Panc1 (cell line): ENCODE measurements around the gene UPB1. TPM values are rescaled to one million over a fixed set of nuclear protein-coding genes. Genes with fewer than 3 reads are reported as not detected.

ENCODE experiments used
- ATAC-seq: fragments of 200-7000 bp; cut with Tn5 transposase; 2 replicates; pipeline ENCODE4 v1.9.1; 2020; ENCODE audit warnings: mild to moderate bottlenecking, moderate library complexity
- BruUV-seq: library from RNA; stranded (reverse); fragments of 400-500 nt; replicated peaks from 2 replicates; lab custom pipeline; 2021; lab: Mats Ljungman, UMichigan
- CTCF ChIA-PET: fragments of 300-600 bp; sonication (Branson Sonifier 250); formaldehyde crosslinking; loops from one replicate; lab custom pipeline; 2022; ENCODE audit warnings: antibody characterized with exemption; lab: Charles Lee
- POLR2A ChIA-PET: fragments of 300-600 bp; sonication (Branson Sonifier 250); formaldehyde crosslinking; loops from one replicate; lab custom pipeline; 2022; ENCODE audit warnings: antibody characterized with exemption; lab: Charles Lee
- DNase-seq: peaks from one replicate; pipeline ENCODE4 v3.0.0-alpha.2; 2010; ENCODE audit warnings: low read depth, low spot score
- H3K27ac ChIP-seq: 2 replicates; pipeline ENCODE4 v1.5.1; 2011; ENCODE audit warnings: mild to moderate bottlenecking, low read length, inconsistent platforms
- H3K27me3 ChIP-seq: fragments of 200-500 bp; sonication (Bioruptor generic); 2 replicates; pipeline ENCODE4 v1.6.0; 2014; ENCODE audit warnings: low read length, inconsistent platforms; ENCODE audit not compliant: control insufficient read depth, insufficient read depth
- H3K36me3 ChIP-seq: fragments of 200-500 bp; sonication (Bioruptor generic); 2 replicates; pipeline ENCODE4 v1.5.1; 2014; ENCODE audit warnings: inconsistent platforms, mild to moderate bottlenecking, low read length, moderate library complexity; ENCODE audit not compliant: control insufficient read depth, insufficient read depth
- H3K4me1 ChIP-seq: 2 replicates; pipeline ENCODE4 v1.5.1; 2011; ENCODE audit warnings: inconsistent platforms, mild to moderate bottlenecking, low read length, moderate library complexity; ENCODE audit not compliant: control insufficient read depth, insufficient read depth
- H3K4me3 ChIP-seq, 2 experiments: 2 replicates each; pipeline ENCODE4 v1.5.1; 2011 to 2012; ENCODE audit warnings: low read depth in 2 of 2, low read length in 2 of 2, mild to moderate bottlenecking in 2 of 2, inconsistent platforms in 1 of 2, moderate library complexity in 1 of 2
- H3K9me3 ChIP-seq: fragments of 200-500 bp; sonication (Bioruptor generic); 2 replicates; pipeline ENCODE4 v1.5.1; 2014; ENCODE audit warnings: low read depth, mild to moderate bottlenecking, inconsistent platforms, low read length, moderate library complexity; ENCODE audit not compliant: control insufficient read depth, insufficient read depth
- POLR2AphosphoS5 ChIP-seq: IDR thresholded peaks from 2 replicates; pipeline ENCODE4 v1.6.1; 2012; ENCODE audit warnings: mild to moderate bottlenecking, low read depth, low read length, moderate library complexity
- SIN3A ChIP-seq: IDR thresholded peaks from 2 replicates; pipeline ENCODE4 v1.6.1; 2012; ENCODE audit warnings: low read depth, mild to moderate bottlenecking, low read length, moderate library complexity, borderline replicate concordance; ENCODE audit not compliant: insufficient read depth
- TCF7L2 ChIP-seq: IDR thresholded peaks from 2 replicates; pipeline ENCODE4 v1.6.1; 2011; ENCODE audit warnings: mild to moderate bottlenecking, low read depth, low read length, inconsistent platforms
- in situ Hi-C: cut with HindIII; loops from 2 replicates; pipeline ENCODE4 v1.10.0; 2016; ENCODE audit warnings: low sequenced_read_pairs, low pct_unique_long_range_greater_than_20kb
- intact Hi-C: fragments of 100-400 bp; cut with micrococcal nuclease; formaldehyde crosslinking; loops from one replicate; pipeline ENCODE4 v1.10.0; 2022; ENCODE audit not compliant: unreplicated experiment
- total RNA-seq: library from RNA; stranded (reverse); gene quantifications from one replicate; pipeline ENCODE4 v1.2.1, GENCODE V29; 2021; ENCODE audit not compliant: unreplicated experiment
- TF ChIP-seq, protein P1 (sequence below): fragments of 450-650 bp; IDR thresholded peaks from 2 replicates; pipeline ENCODE4 v1.5.1; 2017; ENCODE audit warnings: mild to moderate bottlenecking
- TF ChIP-seq, protein P2 (sequence below), 2 experiments: IDR thresholded peaks; 2 replicates each; pipeline ENCODE4 v1.6.1; 2011 to 2012; ENCODE audit warnings: low read depth in 2 of 2, control low read depth in 1 of 2, low read length in 1 of 2, mild to moderate bottlenecking in 1 of 2, moderate library complexity in 1 of 2; ENCODE audit not compliant: insufficient read depth in 1 of 2

Gene UPB1
- total RNA-seq, 1 experiment from 2014 or later, result 0.10 TPM

DNA sequence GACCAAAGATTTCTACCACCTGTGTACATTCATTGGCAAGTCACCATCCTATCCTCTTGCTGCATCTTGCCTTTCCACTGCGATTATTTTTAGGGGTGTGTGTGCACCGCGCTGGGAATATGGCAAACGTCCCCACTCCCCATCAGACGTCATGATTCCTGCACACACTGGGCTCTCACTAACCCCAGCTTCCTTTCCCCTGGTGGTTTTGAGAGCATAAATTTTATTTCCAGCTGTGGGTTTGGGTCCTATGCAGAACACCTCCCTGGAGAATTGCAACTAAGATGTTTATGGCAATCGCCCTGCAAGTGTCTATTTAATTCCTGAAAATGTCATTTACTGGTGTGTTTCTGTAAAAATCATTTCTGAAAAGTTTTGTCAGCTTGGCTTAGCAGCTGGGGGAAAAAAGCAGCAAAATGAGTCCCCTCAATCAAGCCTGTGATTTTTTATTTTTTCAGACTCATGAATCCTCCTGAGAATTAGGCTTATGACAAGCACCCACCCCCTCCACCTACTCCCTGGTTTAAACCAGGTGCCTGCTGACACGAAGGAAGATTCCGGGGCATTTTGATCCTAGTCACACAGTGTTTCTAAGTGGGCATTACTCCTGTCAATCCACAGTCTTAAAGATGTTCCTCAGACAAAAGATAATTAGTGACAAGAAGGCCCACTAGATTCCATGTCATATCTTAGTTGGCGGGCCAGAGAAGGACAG is 23.8 kb downstream of the UPB1 start:
- in situ Hi-C loops, result no loop called here
- no peak overlapping the region for H3K4me3 ChIP-seq
- DNase-seq, result no peak
- H3K9me3 ChIP-seq, result no peaks in the 10 kb centered on the region
- ATAC-seq, result no peak
- no peak overlapping the region for H3K27ac ChIP-seq
- no TSS peak for BruUV-seq
- intact Hi-C loops, result no loop called here
- TF ChIP-seq SIN3A (no peak), TCF7L2 (no peak)
- TF ChIP-seq, protein P1, sequence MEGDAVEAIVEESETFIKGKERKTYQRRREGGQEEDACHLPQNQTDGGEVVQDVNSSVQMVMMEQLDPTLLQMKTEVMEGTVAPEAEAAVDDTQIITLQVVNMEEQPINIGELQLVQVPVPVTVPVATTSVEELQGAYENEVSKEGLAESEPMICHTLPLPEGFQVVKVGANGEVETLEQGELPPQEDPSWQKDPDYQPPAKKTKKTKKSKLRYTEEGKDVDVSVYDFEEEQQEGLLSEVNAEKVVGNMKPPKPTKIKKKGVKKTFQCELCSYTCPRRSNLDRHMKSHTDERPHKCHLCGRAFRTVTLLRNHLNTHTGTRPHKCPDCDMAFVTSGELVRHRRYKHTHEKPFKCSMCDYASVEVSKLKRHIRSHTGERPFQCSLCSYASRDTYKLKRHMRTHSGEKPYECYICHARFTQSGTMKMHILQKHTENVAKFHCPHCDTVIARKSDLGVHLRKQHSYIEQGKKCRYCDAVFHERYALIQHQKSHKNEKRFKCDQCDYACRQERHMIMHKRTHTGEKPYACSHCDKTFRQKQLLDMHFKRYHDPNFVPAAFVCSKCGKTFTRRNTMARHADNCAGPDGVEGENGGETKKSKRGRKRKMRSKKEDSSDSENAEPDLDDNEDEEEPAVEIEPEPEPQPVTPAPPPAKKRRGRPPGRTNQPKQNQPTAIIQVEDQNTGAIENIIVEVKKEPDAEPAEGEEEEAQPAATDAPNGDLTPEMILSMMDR, result no peak
- TF ChIP-seq, protein P2, sequence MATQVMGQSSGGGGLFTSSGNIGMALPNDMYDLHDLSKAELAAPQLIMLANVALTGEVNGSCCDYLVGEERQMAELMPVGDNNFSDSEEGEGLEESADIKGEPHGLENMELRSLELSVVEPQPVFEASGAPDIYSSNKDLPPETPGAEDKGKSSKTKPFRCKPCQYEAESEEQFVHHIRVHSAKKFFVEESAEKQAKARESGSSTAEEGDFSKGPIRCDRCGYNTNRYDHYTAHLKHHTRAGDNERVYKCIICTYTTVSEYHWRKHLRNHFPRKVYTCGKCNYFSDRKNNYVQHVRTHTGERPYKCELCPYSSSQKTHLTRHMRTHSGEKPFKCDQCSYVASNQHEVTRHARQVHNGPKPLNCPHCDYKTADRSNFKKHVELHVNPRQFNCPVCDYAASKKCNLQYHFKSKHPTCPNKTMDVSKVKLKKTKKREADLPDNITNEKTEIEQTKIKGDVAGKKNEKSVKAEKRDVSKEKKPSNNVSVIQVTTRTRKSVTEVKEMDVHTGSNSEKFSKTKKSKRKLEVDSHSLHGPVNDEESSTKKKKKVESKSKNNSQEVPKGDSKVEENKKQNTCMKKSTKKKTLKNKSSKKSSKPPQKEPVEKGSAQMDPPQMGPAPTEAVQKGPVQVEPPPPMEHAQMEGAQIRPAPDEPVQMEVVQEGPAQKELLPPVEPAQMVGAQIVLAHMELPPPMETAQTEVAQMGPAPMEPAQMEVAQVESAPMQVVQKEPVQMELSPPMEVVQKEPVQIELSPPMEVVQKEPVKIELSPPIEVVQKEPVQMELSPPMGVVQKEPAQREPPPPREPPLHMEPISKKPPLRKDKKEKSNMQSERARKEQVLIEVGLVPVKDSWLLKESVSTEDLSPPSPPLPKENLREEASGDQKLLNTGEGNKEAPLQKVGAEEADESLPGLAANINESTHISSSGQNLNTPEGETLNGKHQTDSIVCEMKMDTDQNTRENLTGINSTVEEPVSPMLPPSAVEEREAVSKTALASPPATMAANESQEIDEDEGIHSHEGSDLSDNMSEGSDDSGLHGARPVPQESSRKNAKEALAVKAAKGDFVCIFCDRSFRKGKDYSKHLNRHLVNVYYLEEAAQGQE (IDR thresholded peaks at IDR 0.05; ENCODE audit: insufficient read depth in 1 of 2, low read depth in 2 of 2, low read length in 1 of 2), result no peak
- no peaks in the 10 kb centered on the region for H3K27me3 ChIP-seq
- ChIA-PET CTCF (no interaction called here), POLR2A (no interaction called here)
- no peaks in the 10 kb centered on the region for H3K36me3 ChIP-seq
- H3K4me1 ChIP-seq, result peaks cover 3% of the 10 kb centered on the region

DNA sequence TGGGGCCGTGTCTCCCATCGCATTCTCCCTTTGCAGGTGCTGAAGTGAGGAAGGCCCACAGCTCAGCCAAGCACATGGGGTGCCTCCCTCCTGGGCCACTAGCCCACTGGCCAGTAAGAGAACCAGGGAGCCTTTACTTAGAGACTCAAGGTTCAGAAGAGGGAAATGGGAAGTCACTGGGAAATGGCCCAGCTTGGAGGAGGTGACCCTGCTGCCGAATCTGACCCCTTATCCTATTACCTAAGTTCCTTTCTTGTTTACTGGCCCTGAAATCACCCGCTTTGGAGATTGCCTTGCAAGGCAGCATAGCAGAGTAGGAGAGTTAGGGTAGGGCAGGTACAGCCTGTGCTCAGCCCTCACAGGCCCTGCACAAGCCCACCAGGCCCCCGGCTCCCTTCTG is 24.4 kb downstream of the UPB1 start:
- no peak overlapping the region for H3K27ac ChIP-seq
- no peaks in the 10 kb centered on the region for H3K27me3 ChIP-seq
- ChIA-PET CTCF (no interaction called here), POLR2A (no interaction called here)
- no TSS peak for BruUV-seq
- DNase-seq (no peak), ATAC-seq (no peak)
- TF ChIP-seq POLR2AphosphoS5 (no peak), TCF7L2 (no peak), SIN3A (no peak)
- TF ChIP-seq, protein P2 (IDR thresholded peaks at IDR 0.05; ENCODE audit: insufficient read depth in 1 of 2, low read depth in 2 of 2, low read length in 1 of 2), result no peak
- TF ChIP-seq, protein P1, result no peak
- no peak overlapping the region for H3K4me3 ChIP-seq
- no peaks in the 10 kb centered on the region for H3K9me3 ChIP-seq
- peaks cover 3% of the 10 kb centered on the region for H3K4me1 ChIP-seq
- in situ Hi-C loops, result no loop called here
- H3K36me3 ChIP-seq, result no peaks in the 10 kb centered on the region
- intact Hi-C loops, result no loop called here
